Activated T-cell treated with anti-CD3 and anti-CD28 coated beads, Interleukin-2, amount 50 U/mL, for 48 hours (primary cell): ENCODE results near the gene S100A2.
"Not testable (repeated sequence)": the region's sequence is repeated elsewhere in the genome, so short reads cannot be mapped to it uniquely, and the experiment has no call there.

Source experiments
- DNase-seq, 2 experiments: peaks; one replicate each; pipeline ENCODE4 v3.0.0-alpha.2; 2020

S100A2 gene

GRCh38 chr1:153588033-153588432 is 22.4 kb upstream of the S100A2 start:
- not testable (repeated sequence) for DNase-seq

GRCh38 chr1:153587314-153587713 is 21.7 kb upstream of the S100A2 start:
- no peak for DNase-seq

GRCh38 chr1:153586347-153586746 is 20.7 kb upstream of the S100A2 start:
- DNase-seq, result no peak

GRCh38 chr1:153585006-153585405 is 19.4 kb upstream of the S100A2 start:
- no peak for DNase-seq

GRCh38 chr1:153583976-153584375 is 18.3 kb upstream of the S100A2 start:
- no peak for DNase-seq

GRCh38 chr1:153583514-153583913 is 17.9 kb upstream of the S100A2 start:
- not testable (repeated sequence) for DNase-seq

GRCh38 chr1:153582836-153583235 is 17.2 kb upstream of the S100A2 start:
- not testable (repeated sequence) for DNase-seq

- no peak for DNase-seq
These were observed 13.3 kb upstream of the S100A2 start for GRCh38 chr1:153578936-153579335.

GRCh38 chr1:153578490-153578889 is 12.8 kb upstream of the S100A2 start:
- DNase-seq, result no peak

- no peak for DNase-seq
These were observed 12.0 kb upstream of the S100A2 start for GRCh38 chr1:153577624-153578051.

- no peak for DNase-seq
These were observed 11.5 kb upstream of the S100A2 start for GRCh38 chr1:153577138-153577537.

- not testable (repeated sequence) for DNase-seq
These were observed 9.9 kb upstream of the S100A2 start for GRCh38 chr1:153575497-153575896.

- not testable (repeated sequence) for DNase-seq
These were observed 9.4 kb upstream of the S100A2 start for GRCh38 chr1:153575081-153575491.

- DNase-seq, result no peak
These were observed 7.7 kb upstream of the S100A2 start for GRCh38 chr1:153573351-153573750.

- DNase-seq, result peak; percentile 78 to 80
These were observed 6.9 kb upstream of the S100A2 start for GRCh38 chr1:153572569-153573015.

GRCh38 chr1:153571706-153572105 is 6.1 kb upstream of the S100A2 start:
- no peak for DNase-seq

GRCh38 chr1:153570874-153571273 is 5.2 kb upstream of the S100A2 start:
- DNase-seq, result no peak

- no peak for DNase-seq
These were observed 3.8 kb upstream of the S100A2 start for GRCh38 chr1:153569465-153569864.

GRCh38 chr1:153568367-153569099 is 2.9 kb upstream of the S100A2 start:
- peak; percentile 93 to 94 for DNase-seq

- DNase-seq, result peak; percentile 79 to 82
These were observed 2.1 kb upstream of the S100A2 start for GRCh38 chr1:153567621-153568366.

- DNase-seq, result peak; percentile 89 to 92
These were observed 1.0 kb upstream of the S100A2 start for GRCh38 chr1:153566414-153567371.

- no peak for DNase-seq
These were observed 1.7 kb downstream of the S100A2 start for GRCh38 chr1:153563991-153564390.

- DNase-seq, result no peak
These were observed 2.2 kb downstream of the S100A2 start for GRCh38 chr1:153563483-153563901.
